Loucy (cell line): ENCODE results near the gene LEF1.

Experiments used
- H2AFZ ChIP-seq: fragments of 200-600 bp; sonication (generic); 2 replicates; pipeline ENCODE4 v1.6.0; 2016; ENCODE audit warnings: antibody characterized with exemption, mild to moderate bottlenecking, low read length, moderate library complexity
- H3F3A ChIP-seq: fragments of 200-600 bp; 2 replicates; pipeline ENCODE4 v1.6.0; 2016; ENCODE audit warnings: antibody characterized with exemption, low read depth, mild to moderate bottlenecking
- H3K27me3 ChIP-seq: fragments of 200-600 bp; sonication (generic); 2 replicates; pipeline ENCODE4 v1.6.1; 2014; ENCODE audit warnings: low read length, mild to moderate bottlenecking; ENCODE audit not compliant: insufficient read depth, poor library complexity, severe bottlenecking
- H3K36me3 ChIP-seq: fragments of 200-600 bp; sonication (generic); 2 replicates; pipeline ENCODE4 v1.6.1; 2016; ENCODE audit warnings: low read length; ENCODE audit not compliant: insufficient read depth
- H3K4me1 ChIP-seq: fragments of 200-600 bp; sonication (generic); 2 replicates; pipeline ENCODE4 v1.5.1; 2014; ENCODE audit warnings: low read length, mild to moderate bottlenecking; ENCODE audit not compliant: insufficient read depth, poor library complexity, severe bottlenecking
- H3K4me2 ChIP-seq: fragments of 200-600 bp; sonication (generic); 2 replicates; pipeline ENCODE4 v1.6.0; 2014; ENCODE audit warnings: antibody characterized with exemption, low read length, low read depth, mild to moderate bottlenecking; ENCODE audit not compliant: poor library complexity, severe bottlenecking
- H3K4me3 ChIP-seq: fragments of 200-600 bp; sonication (generic); 2 replicates; pipeline ENCODE4 v1.5.1; 2014; ENCODE audit warnings: low read length, mild to moderate bottlenecking, mixed read lengths; ENCODE audit not compliant: poor library complexity, severe bottlenecking
- H3K79me2 ChIP-seq: fragments of 200-600 bp; sonication (generic); 2 replicates; pipeline ENCODE4 v1.6.1; 2014; ENCODE audit warnings: low read length; ENCODE audit not compliant: insufficient read depth
- H3K9ac ChIP-seq: fragments of 200-600 bp; sonication (generic); 2 replicates; pipeline ENCODE4 v1.6.0; 2014; ENCODE audit warnings: mild to moderate bottlenecking, low read depth, low read length, moderate library complexity; ENCODE audit not compliant: poor library complexity, severe bottlenecking
- H3K9me2 ChIP-seq: fragments of 200-600 bp; sonication (generic); replicated peaks from 2 replicates; pipeline ENCODE4 v1.6.1; 2016; ENCODE audit warnings: low read depth, low read length, mixed read lengths
- H3K9me3 ChIP-seq: fragments of 200-600 bp; sonication (generic); 2 replicates; pipeline ENCODE4 v1.6.1; 2014; ENCODE audit warnings: mild to moderate bottlenecking, antibody characterized with exemption, low read length, low read depth; ENCODE audit not compliant: insufficient read depth
- H4K20me1 ChIP-seq: fragments of 200-600 bp; sonication (generic); 2 replicates; pipeline ENCODE4 v1.6.0; 2014; ENCODE audit warnings: antibody characterized with exemption, low read length, mild to moderate bottlenecking; ENCODE audit not compliant: insufficient read depth, poor library complexity, severe bottlenecking
- EZH2phosphoT487 ChIP-seq: fragments of 200-600 bp; IDR thresholded peaks from 2 replicates; pipeline ENCODE4 v1.6.1; 2018; ENCODE audit warnings: antibody characterized with exemption, mild to moderate bottlenecking, moderate library complexity, borderline replicate concordance
- TF ChIP-seq, protein P1 (sequence below): fragments of 200-600 bp; sonication (generic); conservative IDR thresholded peaks from 2 replicates; pipeline ENCODE4 v1.5.1; 2014; ENCODE audit warnings: mild to moderate bottlenecking, antibody characterized with exemption, low read length

The LEF1 gene

GRCh38 chr4:108024085-108024877 lies 144.5 kb downstream of the LEF1 start:
- H3K79me2 ChIP-seq: no peaks in the 10 kb centered on the region
- H3K4me1 ChIP-seq: no peaks in the 10 kb centered on the region
- no peak overlapping the region for H3K9ac ChIP-seq
- no peak overlapping the region for H3K4me3 ChIP-seq
- TF ChIP-seq EZH2phosphoT487: no peak
- TF ChIP-seq, protein P1, sequence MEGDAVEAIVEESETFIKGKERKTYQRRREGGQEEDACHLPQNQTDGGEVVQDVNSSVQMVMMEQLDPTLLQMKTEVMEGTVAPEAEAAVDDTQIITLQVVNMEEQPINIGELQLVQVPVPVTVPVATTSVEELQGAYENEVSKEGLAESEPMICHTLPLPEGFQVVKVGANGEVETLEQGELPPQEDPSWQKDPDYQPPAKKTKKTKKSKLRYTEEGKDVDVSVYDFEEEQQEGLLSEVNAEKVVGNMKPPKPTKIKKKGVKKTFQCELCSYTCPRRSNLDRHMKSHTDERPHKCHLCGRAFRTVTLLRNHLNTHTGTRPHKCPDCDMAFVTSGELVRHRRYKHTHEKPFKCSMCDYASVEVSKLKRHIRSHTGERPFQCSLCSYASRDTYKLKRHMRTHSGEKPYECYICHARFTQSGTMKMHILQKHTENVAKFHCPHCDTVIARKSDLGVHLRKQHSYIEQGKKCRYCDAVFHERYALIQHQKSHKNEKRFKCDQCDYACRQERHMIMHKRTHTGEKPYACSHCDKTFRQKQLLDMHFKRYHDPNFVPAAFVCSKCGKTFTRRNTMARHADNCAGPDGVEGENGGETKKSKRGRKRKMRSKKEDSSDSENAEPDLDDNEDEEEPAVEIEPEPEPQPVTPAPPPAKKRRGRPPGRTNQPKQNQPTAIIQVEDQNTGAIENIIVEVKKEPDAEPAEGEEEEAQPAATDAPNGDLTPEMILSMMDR: no peak
- no peak overlapping the region for H3K4me2 ChIP-seq
- H3K36me3 ChIP-seq: peaks cover 69% of the 10 kb centered on the region; the same call in 1 of the 2 replicates
- H3K27me3 ChIP-seq: no peaks in the 10 kb centered on the region
- no peaks in the 10 kb centered on the region for H4K20me1 ChIP-seq
- no peaks in the 10 kb centered on the region for H3K9me3 ChIP-seq
- no peaks in the 10 kb centered on the region for H3K9me2 ChIP-seq
- no peaks in the 10 kb centered on the region for H3F3A ChIP-seq
- H2AFZ ChIP-seq: no peak overlapping the region

- H3K79me2 ChIP-seq: no peaks in the 10 kb centered on the region
- H3K27me3 ChIP-seq: no peaks in the 10 kb centered on the region
- H3K9me3 ChIP-seq: no peaks in the 10 kb centered on the region
- H3K4me2 ChIP-seq: no peak overlapping the region
- no peaks in the 10 kb centered on the region for H3K4me1 ChIP-seq
- no peaks in the 10 kb centered on the region for H3K9me2 ChIP-seq
- no peak overlapping the region for H3K9ac ChIP-seq
- no peak overlapping the region for H2AFZ ChIP-seq
- TF ChIP-seq, protein P1: no peak; the same call in 1 of the 2 replicates
- no peak for TF ChIP-seq EZH2phosphoT487
- H3K36me3 ChIP-seq: peaks cover 65% of the 10 kb centered on the region; the same call in 1 of the 2 replicates
- H3F3A ChIP-seq: no peaks in the 10 kb centered on the region
- no peak overlapping the region for H3K4me3 ChIP-seq
- no peaks in the 10 kb centered on the region for H4K20me1 ChIP-seq
Observed at GRCh38 chr4:108018884-108019187, 149.9 kb downstream of the LEF1 start.

GRCh38 chr4:108018040-108018883 lies 150.5 kb downstream of the LEF1 start:
- Histone ChIP-seq H3K36me3 (peaks cover 61% of the 10 kb centered on the region; the same call in 1 of the 2 replicates), H3K4me1 (no peaks in the 10 kb centered on the region), H2AFZ (no peak overlapping the region), H3K79me2 (no peaks in the 10 kb centered on the region), H3F3A (no peaks in the 10 kb centered on the region), H3K4me3 (no peak overlapping the region), H3K9ac (no peak overlapping the region), H3K27me3 (no peaks in the 10 kb centered on the region), H3K9me3 (no peaks in the 10 kb centered on the region), H3K4me2 (no peak overlapping the region), H4K20me1 (no peaks in the 10 kb centered on the region), H3K9me2 (no peaks in the 10 kb centered on the region)
- TF ChIP-seq EZH2phosphoT487: no peak
- TF ChIP-seq, protein P1: peak; percentile 94
